RKO (cell line): ENCODE results near the gene TCF4.

Experiments
- DNase-seq: peaks from one replicate; pipeline ENCODE4 v3.0.0-alpha.2; 2016; ENCODE audit warnings: low spot score

TCF4 gene

GRCh38 chr18:55503167-55503820 lies 84.7 kb downstream of the TCF4 start:
- no peak for DNase-seq

GRCh38 chr18:55501982-55502710 lies 85.8 kb downstream of the TCF4 start:
- no peak for DNase-seq

GRCh38 chr18:55501579-55501978 lies 86.4 kb downstream of the TCF4 start:
- DNase-seq: no peak

- DNase-seq: peak; percentile 7
These were observed 87.5 kb downstream of the TCF4 start for GRCh38 chr18:55500316-55501086.

GRCh38 chr18:55499526-55499925 lies 88.5 kb downstream of the TCF4 start:
- DNase-seq: no peak

- DNase-seq: no peak
These were observed 90.1 kb downstream of the TCF4 start for GRCh38 chr18:55497825-55498403.

- no peak for DNase-seq
These were observed 93.1 kb downstream of the TCF4 start for GRCh38 chr18:55494899-55495298.

- DNase-seq: no peak
These were observed 93.6 kb downstream of the TCF4 start for GRCh38 chr18:55494441-55494840.

- DNase-seq: no peak
These were observed 96.4 kb downstream of the TCF4 start for GRCh38 chr18:55491616-55492015.

GRCh38 chr18:55489034-55489986 lies 98.7 kb downstream of the TCF4 start:
- no peak for DNase-seq

GRCh38 chr18:55488473-55488872 lies 99.5 kb downstream of the TCF4 start:
- no peak for DNase-seq

- DNase-seq: no peak
These were observed 100.0 kb downstream of the TCF4 start for GRCh38 chr18:55487997-55488396.

- DNase-seq: no peak
These were observed 101.1 kb downstream of the TCF4 start for GRCh38 chr18:55486936-55487335.

- no peak for DNase-seq
These were observed 102.3 kb downstream of the TCF4 start for GRCh38 chr18:55485666-55486065.

GRCh38 chr18:55484773-55485172 lies 103.2 kb downstream of the TCF4 start:
- DNase-seq: no peak

- DNase-seq: no peak
These were observed 104.6 kb downstream of the TCF4 start for GRCh38 chr18:55483266-55483871.

GRCh38 chr18:55479656-55480420 lies 108.2 kb downstream of the TCF4 start:
- DNase-seq: no peak

- DNase-seq: no peak
These were observed 110.0 kb downstream of the TCF4 start for GRCh38 chr18:55477860-55478581.

GRCh38 chr18:55477499-55477859 lies 110.5 kb downstream of the TCF4 start:
- no peak for DNase-seq

- no peak for DNase-seq
These were observed 112.1 kb downstream of the TCF4 start for GRCh38 chr18:55475916-55476315.
